ENCODE data around the gene PTEN.

DNA sequence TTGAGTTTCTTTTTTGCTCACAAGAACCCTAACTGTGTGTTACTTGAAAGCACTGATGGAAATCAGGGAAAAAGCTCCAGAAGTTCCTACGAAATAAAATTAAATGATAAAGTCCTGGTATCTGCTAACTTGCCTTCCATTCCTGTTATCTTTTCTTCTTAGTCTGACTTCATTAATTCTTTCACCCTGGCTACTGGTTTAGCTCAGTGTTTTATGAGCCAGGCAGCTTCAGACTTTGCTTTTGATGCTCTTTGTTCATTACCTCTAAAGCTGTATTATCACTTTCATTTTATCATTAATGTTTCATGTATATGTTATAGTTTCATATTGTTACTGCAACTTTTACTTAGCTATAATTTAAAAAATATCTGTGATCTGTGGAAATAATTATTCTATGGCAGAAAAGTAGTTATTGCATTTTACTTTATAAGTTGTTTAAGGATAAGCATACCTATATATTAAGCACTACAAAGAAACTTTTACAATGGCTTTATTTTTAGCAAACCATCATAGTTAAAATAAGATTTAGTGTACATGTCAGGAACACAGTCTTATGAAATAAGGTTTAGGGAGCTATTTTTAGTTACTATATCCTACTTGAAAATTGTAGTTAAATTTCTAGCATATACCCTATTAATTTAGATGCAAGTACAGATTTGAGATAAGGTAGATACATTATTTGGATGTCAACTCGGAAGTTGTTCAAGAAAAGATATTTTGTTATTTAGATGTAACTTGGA lies 19.3 kb downstream of the PTEN start:
- TF ChIP-seq YY1 (IDR thresholded peaks at IDR 0.05) (no peak), RXRA (IDR thresholded peaks at IDR 0.05) (no peak), GABPA (IDR thresholded peaks at IDR 0.05 in 1 of 2, conservative IDR thresholded peaks at IDR 0.05 in 1 of 2) (no peak), RAD21 (IDR thresholded peaks at IDR 0.05) (no peak), TAF1 (conservative IDR thresholded peaks at IDR 0.05) (no peak)
- TF ChIP-seq, protein P1, sequence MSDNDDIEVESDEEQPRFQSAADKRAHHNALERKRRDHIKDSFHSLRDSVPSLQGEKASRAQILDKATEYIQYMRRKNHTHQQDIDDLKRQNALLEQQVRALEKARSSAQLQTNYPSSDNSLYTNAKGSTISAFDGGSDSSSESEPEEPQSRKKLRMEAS (IDR thresholded peaks at IDR 0.05) = no peak
- TF ChIP-seq, protein P2, sequence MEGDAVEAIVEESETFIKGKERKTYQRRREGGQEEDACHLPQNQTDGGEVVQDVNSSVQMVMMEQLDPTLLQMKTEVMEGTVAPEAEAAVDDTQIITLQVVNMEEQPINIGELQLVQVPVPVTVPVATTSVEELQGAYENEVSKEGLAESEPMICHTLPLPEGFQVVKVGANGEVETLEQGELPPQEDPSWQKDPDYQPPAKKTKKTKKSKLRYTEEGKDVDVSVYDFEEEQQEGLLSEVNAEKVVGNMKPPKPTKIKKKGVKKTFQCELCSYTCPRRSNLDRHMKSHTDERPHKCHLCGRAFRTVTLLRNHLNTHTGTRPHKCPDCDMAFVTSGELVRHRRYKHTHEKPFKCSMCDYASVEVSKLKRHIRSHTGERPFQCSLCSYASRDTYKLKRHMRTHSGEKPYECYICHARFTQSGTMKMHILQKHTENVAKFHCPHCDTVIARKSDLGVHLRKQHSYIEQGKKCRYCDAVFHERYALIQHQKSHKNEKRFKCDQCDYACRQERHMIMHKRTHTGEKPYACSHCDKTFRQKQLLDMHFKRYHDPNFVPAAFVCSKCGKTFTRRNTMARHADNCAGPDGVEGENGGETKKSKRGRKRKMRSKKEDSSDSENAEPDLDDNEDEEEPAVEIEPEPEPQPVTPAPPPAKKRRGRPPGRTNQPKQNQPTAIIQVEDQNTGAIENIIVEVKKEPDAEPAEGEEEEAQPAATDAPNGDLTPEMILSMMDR (IDR thresholded peaks at IDR 0.05; ENCODE audit: low read depth, low read length, missing input control) = no peak
